Measurements from ENCODE around the gene CYBB.
A peak's percentile ranks its signal among the peaks of the same experiment; 100 is the strongest.

CYBB gene

GRCh38 chrX:37779857-37780256, at the start of gene CYBB:
CYBB (plus strand) TSS chrX:37780059; CDS start chrX:37780078, 19 bp downstream.
- H3K27ac ChIP-seq (ENCODE audit: low read depth, low read length), result peak within 1 kb of the TSS; percentile 69
- peaks cover 35% of the 10 kb centered on the region for H3K36me3 ChIP-seq (ENCODE audit: control insufficient read depth, low read length)
- H3K9me2 ChIP-seq (replicated peaks; ENCODE audit: control insufficient read depth, low read length), result no peaks in the 10 kb centered on the region
- H3K4me2 ChIP-seq (ENCODE audit: low read length), result peak within 1 kb of the TSS; percentile 93
- H4K20me1 ChIP-seq (ENCODE audit: control insufficient read depth, insufficient read depth, low read depth, low read length), result no peaks in the 10 kb centered on the region
- H3K9me3 ChIP-seq (ENCODE audit: control insufficient read depth, insufficient read depth, low read length), result no peaks in the 10 kb centered on the region
- peak within 1 kb of the TSS; percentile 82 for H3K4me3 ChIP-seq (ENCODE audit: low read length)
- peaks cover 74% of the 10 kb centered on the region for H3K4me1 ChIP-seq (ENCODE audit: control insufficient read depth, low read length)
- peaks cover 39% of the 10 kb centered on the region for H3K79me2 ChIP-seq (ENCODE audit: control insufficient read depth, low read length)
- H3F3A ChIP-seq (ENCODE audit: control insufficient read depth, insufficient read depth), result peaks cover 5% of the 10 kb centered on the region; the same call in 1 of the 2 replicates
- no peak for TF ChIP-seq EZH2phosphoT487 (IDR thresholded peaks at IDR 0.05; ENCODE audit: borderline replicate concordance, low read length)
- TF ChIP-seq, protein P1, sequence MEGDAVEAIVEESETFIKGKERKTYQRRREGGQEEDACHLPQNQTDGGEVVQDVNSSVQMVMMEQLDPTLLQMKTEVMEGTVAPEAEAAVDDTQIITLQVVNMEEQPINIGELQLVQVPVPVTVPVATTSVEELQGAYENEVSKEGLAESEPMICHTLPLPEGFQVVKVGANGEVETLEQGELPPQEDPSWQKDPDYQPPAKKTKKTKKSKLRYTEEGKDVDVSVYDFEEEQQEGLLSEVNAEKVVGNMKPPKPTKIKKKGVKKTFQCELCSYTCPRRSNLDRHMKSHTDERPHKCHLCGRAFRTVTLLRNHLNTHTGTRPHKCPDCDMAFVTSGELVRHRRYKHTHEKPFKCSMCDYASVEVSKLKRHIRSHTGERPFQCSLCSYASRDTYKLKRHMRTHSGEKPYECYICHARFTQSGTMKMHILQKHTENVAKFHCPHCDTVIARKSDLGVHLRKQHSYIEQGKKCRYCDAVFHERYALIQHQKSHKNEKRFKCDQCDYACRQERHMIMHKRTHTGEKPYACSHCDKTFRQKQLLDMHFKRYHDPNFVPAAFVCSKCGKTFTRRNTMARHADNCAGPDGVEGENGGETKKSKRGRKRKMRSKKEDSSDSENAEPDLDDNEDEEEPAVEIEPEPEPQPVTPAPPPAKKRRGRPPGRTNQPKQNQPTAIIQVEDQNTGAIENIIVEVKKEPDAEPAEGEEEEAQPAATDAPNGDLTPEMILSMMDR (IDR thresholded peaks at IDR 0.05; ENCODE audit: low read depth, low read length, poor library complexity, severe bottlenecking), result no peak
- no peaks in the 10 kb centered on the region for H3K27me3 ChIP-seq (ENCODE audit: control insufficient read depth, low read length)

GRCh38 chrX:37745354-37745753, 34.5 kb upstream of the CYBB start:
- H3K4me1 ChIP-seq (ENCODE audit: control insufficient read depth, low read length), result peaks cover 18% of the 10 kb centered on the region
- no peak overlapping the region for H3K4me3 ChIP-seq (ENCODE audit: low read length)
- no peaks in the 10 kb centered on the region for H3K36me3 ChIP-seq (ENCODE audit: control insufficient read depth, low read length)
- TF ChIP-seq EZH2phosphoT487 (IDR thresholded peaks at IDR 0.05; ENCODE audit: borderline replicate concordance, low read length), result no peak
- TF ChIP-seq, protein P1 (IDR thresholded peaks at IDR 0.05; ENCODE audit: low read depth, low read length, poor library complexity, severe bottlenecking), result peak; percentile 65
- peak overlapping the region; percentile 28 for H3K4me2 ChIP-seq (ENCODE audit: low read length)
- no peaks in the 10 kb centered on the region for H3F3A ChIP-seq (ENCODE audit: control insufficient read depth, insufficient read depth)
- no peaks in the 10 kb centered on the region for H3K9me3 ChIP-seq (ENCODE audit: control insufficient read depth, insufficient read depth, low read length)
- no peaks in the 10 kb centered on the region for H3K27me3 ChIP-seq (ENCODE audit: control insufficient read depth, low read length)
- no peak overlapping the region for H3K27ac ChIP-seq (ENCODE audit: low read depth, low read length)
- H3K79me2 ChIP-seq (ENCODE audit: control insufficient read depth, low read length), result no peaks in the 10 kb centered on the region
- H3K9me2 ChIP-seq (replicated peaks; ENCODE audit: control insufficient read depth, low read length), result no peaks in the 10 kb centered on the region
- H4K20me1 ChIP-seq (ENCODE audit: control insufficient read depth, insufficient read depth, low read depth, low read length), result no peaks in the 10 kb centered on the region

DNA sequence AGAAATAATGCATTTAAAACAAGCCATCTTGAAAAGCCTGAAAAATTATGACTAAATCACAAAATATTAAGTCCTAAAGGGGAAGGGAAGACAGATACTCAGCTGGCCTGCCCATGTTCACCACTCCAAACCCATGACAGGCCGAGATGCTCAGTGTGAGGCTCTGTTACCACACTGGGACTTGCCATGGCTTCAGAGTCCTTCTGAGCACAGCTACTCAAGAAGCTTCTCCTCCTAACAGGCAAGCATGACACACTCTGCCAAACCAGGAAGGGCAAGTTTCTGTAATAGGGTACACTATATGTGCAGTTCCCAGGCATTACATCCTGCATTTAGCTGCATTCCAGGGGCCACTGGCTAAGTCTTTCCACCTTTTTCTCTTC, 34.0 kb upstream of the CYBB start:
- H3K79me2 ChIP-seq (ENCODE audit: control insufficient read depth, low read length), result no peaks in the 10 kb centered on the region
- no peaks in the 10 kb centered on the region for H3F3A ChIP-seq (ENCODE audit: control insufficient read depth, insufficient read depth)
- no peak overlapping the region for H3K27ac ChIP-seq (ENCODE audit: low read depth, low read length)
- no peak overlapping the region for H3K4me3 ChIP-seq (ENCODE audit: low read length)
- H3K9me3 ChIP-seq (ENCODE audit: control insufficient read depth, insufficient read depth, low read length), result no peaks in the 10 kb centered on the region
- no peaks in the 10 kb centered on the region for H3K36me3 ChIP-seq (ENCODE audit: control insufficient read depth, low read length)
- H3K27me3 ChIP-seq (ENCODE audit: control insufficient read depth, low read length), result no peaks in the 10 kb centered on the region
- H3K4me2 ChIP-seq (ENCODE audit: low read length), result peak overlapping the region; percentile 28
- H4K20me1 ChIP-seq (ENCODE audit: control insufficient read depth, insufficient read depth, low read depth, low read length), result no peaks in the 10 kb centered on the region
- H3K4me1 ChIP-seq (ENCODE audit: control insufficient read depth, low read length), result peaks cover 18% of the 10 kb centered on the region
- H3K9me2 ChIP-seq (replicated peaks; ENCODE audit: control insufficient read depth, low read length), result no peaks in the 10 kb centered on the region
- TF ChIP-seq, protein P1 (IDR thresholded peaks at IDR 0.05; ENCODE audit: low read depth, low read length, poor library complexity, severe bottlenecking), result no peak

Measured in DOHH2 (cell line).